Aorta (tissue), 5 donors: ENCODE measurements around the gene CCDC88B. TPM values are rescaled to one million over a fixed set of nuclear protein-coding genes. Genes with fewer than 3 reads are reported as not detected.
A peak's percentile ranks its signal among the peaks of the same experiment; 100 is the strongest.

Experiments used
- ATAC-seq: fragments of 200-7000 bp; cut with Tn5 transposase; one replicate; pipeline ENCODE4 v1.9.1; 2022; ENCODE audit warnings: moderate library complexity; ENCODE audit not compliant: low FRiP score
- DNase-seq, 2 donors: peaks; one replicate each; pipeline ENCODE4 v3.0.0-alpha.2; 2020
- H3K27ac ChIP-seq, 2 donors: one replicate each; pipeline ENCODE4 v1.5.1; 2013; ENCODE audit warnings: low read length in 2 of 2, mild to moderate bottlenecking in 2 of 2, moderate library complexity in 2 of 2, control low read depth in 1 of 2, inconsistent platforms in 1 of 2, low read depth in 1 of 2
- H3K27me3 ChIP-seq, 2 donors: one replicate each; pipeline ENCODE4 v1.6.1; 2013; ENCODE audit warnings: control low read depth in 1 of 2, low read length in 1 of 2, mild to moderate bottlenecking in 1 of 2, moderate library complexity in 1 of 2; ENCODE audit not compliant: insufficient read depth in 2 of 2, control insufficient read depth in 1 of 2
- H3K36me3 ChIP-seq, 2 donors: one replicate each; pipeline ENCODE4 v1.6.1; 2013; ENCODE audit warnings: control low read depth in 1 of 2, low read length in 1 of 2, mild to moderate bottlenecking in 1 of 2; ENCODE audit not compliant: insufficient read depth in 2 of 2, control insufficient read depth in 1 of 2
- H3K4me1 ChIP-seq, 2 donors: one replicate each; pipeline ENCODE4 v1.6.1; 2013; ENCODE audit warnings: low read length in 2 of 2, control low read depth in 1 of 2, mild to moderate bottlenecking in 1 of 2, moderate library complexity in 1 of 2; ENCODE audit not compliant: insufficient read depth in 2 of 2, control insufficient read depth in 1 of 2
- H3K4me3 ChIP-seq, 2 donors: one replicate each; pipeline ENCODE4 v1.5.1; 2013; ENCODE audit warnings: low read length in 2 of 2, control low read depth in 1 of 2, mild to moderate bottlenecking in 1 of 2
- H3K9me3 ChIP-seq: one replicate; pipeline ENCODE4 v1.6.1; 2013; ENCODE audit warnings: mild to moderate bottlenecking, low read length; ENCODE audit not compliant: control insufficient read depth
- WGBS, 2 donors: extraction: QIAGEN DNeasy Blood & Tissue Kit; methylation state at CpG; one replicate each; pipeline ENCODE4 v1.1.7; 2013; 5-methylcytosine and 5-hydroxymethylcytosine counted together
- intact Hi-C, 2 donors: fragments of 100-400 bp; cut with DNase I; formaldehyde crosslinking; loops; one replicate each; pipeline versions ENCODE4 v1.14.2 to v1.15.0; 2022
- polyA plus RNA-seq, 2 donors: library from polyadenylated mRNA; stranded (reverse); fragments of 200-250 nt; gene quantifications; one replicate each; pipeline ENCODE4 v1.2.3, GENCODE V29; 2013
- total RNA-seq, 2 donors: library from RNA; stranded (reverse); fragmentation: NEBNext Ultra II Directional; extraction: Animal tissue kit (Norgen Biotek cat#: 25700); gene quantifications; one replicate each; pipeline ENCODE4 v1.2.1, GENCODE V29; 2021
- donor health status: healthy with polysubstance abuse.
- donor health status: Bipolar disorder and iron deficiency.
- donor health status: DM: no; HTN: no; CAD: no.
- donor health status: DM: no; HTN: no; CAD: no.
- donor health status: DM: yes; HTN: yes; CAD: no.

CCDC88B gene
- total and polyA plus RNA-seq, 4 donors: 7.4 to 28.5 (median 16.2) TPM

- no peaks in the 10 kb centered on the region for H3K4me1 ChIP-seq
- H3K27me3 ChIP-seq: no peaks in the 10 kb centered on the region
- DNase-seq (no peak), ATAC-seq (no peak)
- H3K4me3 ChIP-seq: no peak overlapping the region
- no peaks in the 10 kb centered on the region for H3K36me3 ChIP-seq
- H3K27ac ChIP-seq: no peak overlapping the region
- 74 to 76% methylated on average over 4 of the region's 4 CpGs for WGBS, 2 donors
- intact Hi-C loops: no loop called here
- no peaks in the 10 kb centered on the region for H3K9me3 ChIP-seq
Observed at GRCh38 chr11:64339286-64339685, 718 bp upstream of the CCDC88B start.

GRCh38 chr11:64340671-64341335 lies 799 bp downstream of the CCDC88B start:
- 51 to 53% methylated on average over 31 to 33 of the region's 33 CpGs for WGBS, 2 donors
- no peaks in the 10 kb centered on the region for H3K36me3 ChIP-seq
- H3K27ac ChIP-seq: no peak overlapping the region
- H3K27me3 ChIP-seq: no peaks in the 10 kb centered on the region
- H3K4me3 ChIP-seq: no peak overlapping the region
- ATAC-seq: no peak
- H3K9me3 ChIP-seq: no peaks in the 10 kb centered on the region
- DNase-seq: peak; percentile 74 to 89
- no peaks in the 10 kb centered on the region for H3K4me1 ChIP-seq
- intact Hi-C loops: no loop called here

- intact Hi-C loops: no loop called here
- Histone ChIP-seq H3K27ac (no peak overlapping the region), H3K36me3 (no peaks in the 10 kb centered on the region), H3K9me3 (no peaks in the 10 kb centered on the region), H3K4me1 (no peaks in the 10 kb centered on the region), H3K27me3 (no peaks in the 10 kb centered on the region), H3K4me3 (no peak overlapping the region)
- DNase-seq (no peak), ATAC-seq (no peak)
- 92 to 94% methylated on average over 21 of the region's 21 CpGs for WGBS, 2 donors
Observed at GRCh38 chr11:64341429-64341828, 1.4 kb downstream of the CCDC88B start.

GRCh38 chr11:64341851-64342791 lies 2.1 kb downstream of the CCDC88B start:
- peak; percentile 93 to 97 for DNase-seq

GRCh38 chr11:64342869-64343745 lies 3.1 kb downstream of the CCDC88B start:
- DNase-seq (peak in 1 of 2 donors; percentile 50), ATAC-seq (no peak)
- intact Hi-C loops: no loop called here
- H3K27me3 ChIP-seq: no peaks in the 10 kb centered on the region
- no peak overlapping the region for H3K27ac ChIP-seq
- no peak overlapping the region for H3K4me3 ChIP-seq
- no peaks in the 10 kb centered on the region for H3K36me3 ChIP-seq
- 59 to 66% methylated on average over 24 to 29 of the region's 29 CpGs for WGBS, 2 donors
- H3K4me1 ChIP-seq: no peaks in the 10 kb centered on the region
- H3K9me3 ChIP-seq: no peaks in the 10 kb centered on the region

More at GRCh38 chr11:64341851-64342791, 2.1 kb downstream of the CCDC88B start:
- Histone ChIP-seq H3K9me3 (no peaks in the 10 kb centered on the region), H3K27me3 (no peaks in the 10 kb centered on the region), H3K4me3 (no peak overlapping the region), H3K27ac (no peak overlapping the region), H3K4me1 (no peaks in the 10 kb centered on the region), H3K36me3 (no peaks in the 10 kb centered on the region)
- WGBS, 2 donors: 21 to 22% methylated on average over 50 to 55 of the region's 55 CpGs
- ATAC-seq: peak; percentile 91
- intact Hi-C loops: no loop called here

- H3K9me3 ChIP-seq: no peaks in the 10 kb centered on the region
- DNase-seq (no peak), ATAC-seq (no peak)
- no peak overlapping the region for H3K27ac ChIP-seq
- H3K36me3 ChIP-seq: no peaks in the 10 kb centered on the region
- no peaks in the 10 kb centered on the region for H3K4me1 ChIP-seq
- WGBS, 2 donors: 82 to 85% methylated on average over 18 of the region's 18 CpGs
- no peak overlapping the region for H3K4me3 ChIP-seq
- no peaks in the 10 kb centered on the region for H3K27me3 ChIP-seq
- intact Hi-C loops: no loop called here
Observed at GRCh38 chr11:64343767-64344559, 4.0 kb downstream of the CCDC88B start.

- Histone ChIP-seq H3K4me1 (no peaks in the 10 kb centered on the region), H3K4me3 (no peak overlapping the region), H3K27me3 (no peaks in the 10 kb centered on the region), H3K36me3 (no peaks in the 10 kb centered on the region), H3K27ac (no peak overlapping the region), H3K9me3 (no peaks in the 10 kb centered on the region)
- intact Hi-C loops: no loop called here
- 94 to 96% methylated on average over 28 of the region's 28 CpGs for WGBS, 2 donors
- no peak for DNase-seq
- no peak for ATAC-seq
Observed at GRCh38 chr11:64344787-64345186, 4.8 kb downstream of the CCDC88B start.
